NAMALWA (cell line): Measurements from ENCODE around the gene SSH2.

Experiments
- DNase-seq: peaks from one replicate; pipeline ENCODE4 v3.0.0-alpha.2; 2015; ENCODE audit warnings: low spot score

SSH2 gene

GRCh38 chr17:29624586-29624985, 305.4 kb downstream of the SSH2 start:
- no peak for DNase-seq

- peak; percentile 31 for DNase-seq
These were observed 306.8 kb downstream of the SSH2 start for GRCh38 chr17:29623283-29623647.

DNA sequence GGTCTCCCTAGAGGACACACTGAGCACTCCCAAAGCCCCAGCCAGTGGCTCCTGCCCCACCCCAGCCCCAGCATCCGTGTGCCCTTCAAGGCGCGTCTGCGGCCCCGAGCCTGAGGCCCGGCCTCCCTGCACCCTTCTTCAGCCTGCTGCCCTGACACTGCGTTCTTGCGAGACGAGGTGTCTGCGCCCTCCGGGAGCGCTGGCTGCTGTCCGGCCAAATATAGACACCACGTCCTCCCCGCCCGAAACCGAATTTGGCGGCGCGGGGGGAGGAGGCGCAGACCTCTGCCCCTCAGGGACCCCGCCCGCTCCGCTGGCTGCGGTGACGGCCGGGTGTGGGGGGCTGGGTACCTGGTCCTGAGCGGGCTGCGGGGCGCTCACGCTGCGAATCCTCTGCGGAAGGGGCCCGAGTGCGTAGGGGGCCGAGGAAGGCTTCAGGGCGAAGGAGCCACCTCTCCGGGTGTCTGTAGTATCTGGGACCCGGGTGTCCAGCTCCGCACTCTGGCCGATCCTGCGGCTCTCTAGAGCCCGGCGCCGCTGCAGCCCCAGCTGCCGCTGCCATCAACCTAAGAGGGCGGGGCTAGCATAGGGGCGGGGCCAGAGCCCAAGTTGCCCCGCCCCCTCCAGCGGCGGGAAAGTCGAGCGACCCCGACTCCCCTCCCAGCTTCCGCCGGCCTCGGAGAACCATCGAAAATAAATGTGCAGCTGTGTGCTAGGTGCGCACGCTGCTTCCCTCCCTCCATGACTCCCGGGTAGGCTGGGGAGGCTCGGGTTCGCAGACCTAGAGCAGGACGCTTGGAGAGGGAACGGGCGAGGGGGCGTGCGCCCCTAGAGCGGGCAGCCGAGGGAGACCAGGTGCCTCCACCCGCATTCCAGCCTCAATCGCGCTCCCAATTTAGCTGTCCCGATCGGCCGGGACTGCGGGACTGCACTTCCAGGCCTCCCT, 307.4 kb downstream of the SSH2 start, which contains the start of gene CORO6:
TSS of gene CORO6 (minus strand) at position 576 of the 946 bp plus-strand sequence. CDS start 1,491 bp downstream, outside the sequence.
- DNase-seq, result peak; percentile 82

DNA sequence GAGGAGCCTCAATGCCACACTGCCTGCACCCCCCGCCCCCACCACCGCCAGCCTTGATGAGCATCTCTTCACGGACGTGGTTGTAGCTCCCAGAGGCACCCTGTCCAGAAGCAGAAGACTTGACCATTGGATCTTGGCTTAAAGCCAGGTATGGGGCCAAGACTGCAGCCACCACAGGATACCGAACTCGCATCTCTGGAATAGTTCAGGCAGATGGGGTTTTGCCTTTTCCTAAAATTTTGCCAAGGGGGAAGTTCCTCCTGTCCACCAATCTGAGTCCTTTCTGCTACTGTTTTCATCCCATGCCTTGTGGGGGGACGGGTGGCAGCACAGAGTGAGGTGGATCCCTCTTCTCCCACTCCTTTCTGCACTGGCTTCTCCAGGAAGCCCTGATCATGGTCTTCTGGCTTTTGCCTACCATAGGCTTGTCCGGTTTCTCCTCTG, 308.3 kb downstream of the SSH2 start:
- DNase-seq, result no peak

- no peak for DNase-seq
These were observed 309.1 kb downstream of the SSH2 start for GRCh38 chr17:29620779-29621500.

DNA sequence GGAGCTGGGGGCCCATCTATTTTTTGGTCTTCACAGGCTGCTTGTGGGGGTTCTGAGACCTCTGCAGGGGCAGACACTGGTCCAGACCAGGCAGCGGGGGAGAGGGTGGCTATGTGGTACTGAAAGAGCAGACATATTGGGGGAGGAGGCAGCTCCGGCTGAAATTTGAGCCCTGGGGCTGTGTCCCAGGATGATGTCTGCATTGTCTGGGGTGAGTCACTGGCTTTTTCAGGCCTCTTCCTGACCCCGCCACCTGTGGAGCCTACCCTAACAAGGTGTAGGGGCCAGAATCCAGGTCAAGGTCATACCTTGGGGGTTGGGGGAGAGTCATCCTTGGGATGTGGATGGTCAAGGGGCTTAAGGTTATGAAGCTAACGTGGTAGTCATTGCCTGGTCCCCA, 309.8 kb downstream of the SSH2 start:
- no peak for DNase-seq

DNA sequence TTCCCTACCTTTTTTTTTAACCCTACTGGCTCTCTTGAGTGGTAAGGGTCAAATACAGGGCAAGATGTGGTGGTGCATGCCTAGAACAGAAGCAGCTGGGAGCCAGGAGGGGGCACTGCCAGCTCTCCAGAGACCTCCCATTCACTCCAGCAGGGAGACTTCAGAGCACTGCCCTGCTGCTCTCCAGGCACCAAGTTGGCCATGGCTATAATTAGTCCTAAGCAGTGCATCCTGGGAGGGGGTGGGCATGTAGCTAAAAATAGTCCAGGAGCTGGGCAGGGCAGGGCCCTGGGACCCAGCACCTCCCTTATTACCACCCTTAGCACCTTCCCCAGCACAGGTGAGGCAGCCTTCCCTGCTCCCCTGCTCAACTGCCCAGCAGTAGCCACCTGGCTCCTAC, 310.8 kb downstream of the SSH2 start:
- DNase-seq, result peak; percentile 34

GRCh38 chr17:29618272-29619065, 311.6 kb downstream of the SSH2 start:
- no peak for DNase-seq

- DNase-seq, result peak; percentile 77
These were observed 312.4 kb downstream of the SSH2 start for GRCh38 chr17:29617481-29618271.

DNA sequence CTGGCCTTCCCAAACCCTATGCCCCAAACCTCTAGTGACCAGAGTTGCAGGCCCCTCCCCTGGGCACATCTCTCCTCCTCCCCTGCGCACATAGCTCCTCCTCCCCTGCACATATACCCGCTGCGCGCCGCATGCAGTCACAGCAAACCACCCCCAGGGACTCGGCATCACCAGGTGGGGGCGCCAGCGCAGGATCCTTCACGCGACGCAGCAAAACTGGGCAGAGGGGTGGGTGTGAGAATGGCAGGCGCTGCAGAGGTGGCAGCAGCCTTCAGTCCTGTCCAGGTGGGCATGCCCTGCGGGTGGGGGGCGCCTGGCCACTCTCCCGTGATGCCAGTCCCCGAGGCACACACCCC, 312.9 kb downstream of the SSH2 start:
- peak; percentile 94 for DNase-seq

DNA sequence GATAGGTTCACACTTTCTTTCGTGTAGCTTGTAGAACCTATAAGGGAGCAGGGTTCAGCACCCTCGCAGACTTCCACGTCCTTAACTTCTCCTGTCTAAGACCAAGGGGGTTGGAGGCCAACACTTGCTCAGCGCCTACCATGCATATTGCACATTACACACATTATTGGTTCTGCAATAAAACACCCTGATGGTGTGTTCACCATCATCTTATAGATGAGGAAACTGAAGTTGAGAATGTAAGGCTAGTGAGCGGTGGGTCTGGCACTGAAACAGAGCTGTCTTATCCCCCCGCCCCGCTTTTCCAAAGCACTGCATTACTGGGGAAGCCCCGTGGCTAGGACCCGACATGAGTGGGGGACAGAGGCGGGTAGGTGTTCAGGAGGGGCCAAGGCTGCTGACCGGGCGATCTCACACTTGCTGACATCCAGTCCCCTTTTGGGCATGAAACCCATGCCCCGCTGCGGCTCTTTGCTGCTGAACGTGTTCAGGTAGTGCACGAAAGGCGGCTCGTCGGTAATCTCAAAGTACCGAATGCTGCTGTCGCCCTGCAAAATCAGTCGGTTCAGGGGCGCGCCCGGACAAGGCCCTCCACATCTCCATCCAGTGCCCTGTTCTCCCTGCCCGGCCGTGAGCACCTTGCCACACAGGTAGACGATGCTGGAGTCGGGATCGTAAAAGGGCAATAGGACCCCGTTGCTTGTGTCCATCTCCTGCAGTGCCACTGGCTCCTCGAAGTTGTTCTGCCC, 313.6 kb downstream of the SSH2 start:
- DNase-seq, result no peak

DNA sequence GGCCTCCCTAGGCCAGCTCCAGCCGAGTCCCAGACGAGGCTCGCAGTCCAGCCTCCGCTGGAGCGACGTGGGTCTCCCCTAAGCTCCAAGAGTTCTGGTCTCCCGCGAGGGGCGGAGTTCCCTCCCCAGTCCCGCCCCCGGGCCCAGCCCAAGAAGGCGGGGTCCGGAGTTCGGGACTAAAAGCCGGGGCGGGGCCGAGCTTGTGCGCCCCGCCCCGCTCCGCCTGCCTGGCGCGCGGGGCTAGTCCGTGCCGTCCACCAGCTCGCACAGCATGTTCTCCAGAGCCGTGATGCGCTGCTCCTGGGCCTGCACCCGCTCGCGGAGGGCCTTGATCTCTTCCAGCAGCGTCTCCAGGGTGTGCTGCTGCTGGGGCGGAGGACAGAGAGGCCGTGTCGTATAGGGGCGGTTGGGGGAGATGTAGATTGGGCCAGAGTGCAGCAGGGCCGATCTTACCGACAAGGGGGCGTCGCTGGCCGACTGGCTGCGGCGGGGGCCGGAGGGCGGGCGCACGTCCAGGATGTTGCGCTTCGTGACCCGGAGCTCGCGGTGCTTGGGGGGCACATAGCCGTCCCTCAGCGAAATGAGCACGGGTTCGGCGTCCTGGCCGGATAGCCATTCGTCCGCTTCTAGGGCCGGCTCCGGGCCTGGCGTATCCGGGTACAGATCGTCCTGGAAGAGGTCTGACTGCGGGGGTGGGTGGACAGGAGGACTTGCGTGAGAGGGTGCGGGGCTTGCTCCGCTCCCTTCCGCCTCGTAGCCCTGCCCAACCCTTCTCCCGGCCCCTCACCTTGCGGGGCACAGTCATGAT, 314.3 kb downstream of the SSH2 start:
- DNase-seq, result peak; percentile 86

DNA sequence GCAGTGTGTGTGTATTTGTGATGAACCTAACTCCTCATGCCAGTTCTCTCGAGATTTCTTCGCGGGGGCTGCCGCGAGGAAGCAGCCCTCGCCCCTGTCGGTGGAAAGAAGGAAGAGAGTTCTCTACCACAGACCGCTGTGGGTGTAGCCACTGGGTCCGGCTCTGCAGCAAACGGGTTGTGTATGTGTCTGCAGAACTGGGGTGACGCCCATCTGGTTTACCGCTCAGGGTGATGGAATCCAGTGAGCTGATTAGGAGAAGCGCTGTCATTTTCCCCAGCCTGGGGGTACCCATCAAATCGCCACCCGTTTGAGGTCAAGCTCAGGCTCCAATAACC, 315.0 kb downstream of the SSH2 start:
- DNase-seq, result peak; percentile 64

DNA sequence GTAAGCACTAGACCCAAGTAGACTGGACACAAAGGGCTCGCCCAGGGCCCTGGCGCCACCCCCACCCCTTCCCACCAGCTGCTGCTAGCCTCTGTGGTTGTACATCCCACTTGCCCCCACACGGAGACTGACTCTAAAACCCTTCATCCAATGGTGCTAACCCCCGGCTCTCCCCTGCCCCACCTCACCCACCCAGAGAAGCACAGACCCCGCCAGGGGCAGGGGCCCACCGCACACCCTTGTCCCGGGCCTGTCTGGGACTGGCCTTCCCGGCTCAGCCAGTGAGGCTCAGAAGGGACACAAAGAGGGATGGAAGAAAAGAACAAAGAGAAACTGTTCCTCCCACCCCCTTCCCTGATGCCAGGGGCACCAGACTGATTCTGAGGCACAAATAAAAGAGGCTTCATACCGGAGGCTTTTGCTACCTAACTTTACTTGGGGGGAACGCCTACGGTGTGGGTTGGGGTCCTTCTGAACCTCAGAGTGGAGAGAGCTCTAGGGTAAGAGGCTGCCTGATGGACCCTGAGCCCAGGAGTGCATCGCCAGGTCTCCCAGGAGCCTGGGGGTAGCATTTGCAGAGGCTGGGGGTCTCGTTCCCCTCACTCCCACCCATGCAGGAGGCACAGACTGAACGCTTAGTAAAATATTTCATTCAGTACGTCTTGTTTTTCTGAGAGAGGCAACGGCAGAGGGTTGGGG, 315.5 kb downstream of the SSH2 start:
- DNase-seq, result no peak

- no peak for DNase-seq
These were observed 316.2 kb downstream of the SSH2 start for GRCh38 chr17:29613856-29614255.

GRCh38 chr17:29613352-29613837, 316.6 kb downstream of the SSH2 start:
- DNase-seq, result peak; percentile 85

DNA sequence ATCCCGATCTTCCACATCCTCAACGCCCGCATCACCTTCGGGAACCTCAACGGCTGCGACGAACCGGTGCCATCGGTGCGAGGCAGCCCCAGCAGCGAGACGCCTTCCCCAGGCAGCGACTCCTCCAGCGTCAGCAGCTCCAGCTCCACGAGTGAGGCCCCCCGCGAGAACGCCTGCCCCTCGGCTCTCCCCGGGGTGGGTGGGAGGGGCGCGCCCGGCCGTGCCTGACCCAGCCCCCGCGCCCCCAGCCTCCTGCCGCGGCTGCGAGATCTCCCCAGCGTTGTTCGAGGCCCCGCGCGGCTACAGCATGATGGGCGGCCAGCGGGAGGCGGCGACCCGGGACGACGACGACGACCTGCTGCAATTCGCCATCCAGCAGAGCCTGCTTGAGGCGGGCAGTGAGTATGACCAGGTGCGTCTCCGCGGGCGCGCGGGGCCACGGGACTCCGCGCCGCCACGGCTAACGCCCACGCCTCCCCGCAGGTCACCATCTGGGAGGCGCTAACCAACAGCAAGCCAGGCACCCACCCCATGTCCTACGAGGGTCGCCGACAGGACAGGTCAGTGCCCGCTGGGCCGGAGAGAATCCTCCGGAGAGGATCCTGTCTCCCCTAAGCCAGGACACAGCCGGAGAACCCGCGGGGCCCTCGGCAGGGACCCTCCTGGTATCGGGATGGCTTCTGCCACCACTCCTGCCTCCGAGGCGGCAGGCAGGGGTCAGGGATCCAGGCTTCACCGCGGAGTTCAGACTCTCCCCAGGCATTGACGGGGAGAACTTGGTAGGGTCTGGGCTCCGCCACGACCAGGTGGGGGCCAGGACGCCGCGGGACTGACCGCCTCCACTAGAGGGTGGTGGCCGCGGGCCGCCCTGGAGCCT, 317.4 kb downstream of the SSH2 start:
- no peak for DNase-seq

DNA sequence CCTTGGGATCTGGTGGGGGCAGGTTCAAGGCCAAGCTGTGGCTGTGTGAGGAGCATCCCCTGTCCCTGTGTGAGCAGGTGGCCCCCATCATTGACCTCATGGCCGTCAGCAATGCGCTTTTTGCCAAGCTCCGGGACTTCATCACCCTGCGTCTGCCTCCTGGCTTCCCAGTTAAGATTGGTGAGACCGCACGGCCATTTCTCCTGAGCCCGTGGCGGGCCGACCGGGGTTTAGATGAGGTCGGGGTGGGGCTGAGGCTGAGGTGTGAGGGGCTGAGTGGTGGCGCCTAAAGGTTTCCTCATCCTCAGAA, 318.0 kb downstream of the SSH2 start:
- DNase-seq, result no peak
